NCI-H2081 (cell line): Measurements from ENCODE around the gene BRSK1.

Experiments
- DNase-seq, 2 experiments: peaks; one replicate each; lab custom pipeline; 2025; lab: John Stamatoyannopoulos, UW

The BRSK1 gene

GRCh38 chr19:55283548-55284377, at the start of gene BRSK1:
Gene BRSK1, plus strand, starts transcription at chr19:55283997. Its CDS starts 446 bp downstream, at chr19:55284443.
- peak; percentile 76 to 82 for DNase-seq

DNA sequence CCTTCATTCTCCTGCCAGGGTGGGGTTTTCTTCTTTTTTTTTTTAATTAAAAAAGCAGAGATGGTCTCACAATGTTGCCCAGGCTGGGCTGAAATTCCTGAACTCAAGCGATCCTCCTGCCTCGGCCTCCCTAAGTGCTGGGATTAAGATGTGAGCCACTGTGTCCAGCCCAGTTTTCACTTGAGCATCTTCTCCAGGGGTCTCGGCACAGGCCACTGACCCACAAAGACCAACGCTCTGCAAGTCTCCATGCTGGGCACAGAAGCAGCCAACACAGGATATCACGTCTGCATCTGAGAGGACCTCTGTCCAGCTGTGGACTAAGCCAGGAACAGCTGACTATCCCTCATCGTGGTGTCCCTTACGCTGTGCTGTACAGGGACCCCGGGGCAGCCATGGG, 45.8 kb upstream of the BRSK1 start:
- no peak for DNase-seq

DNA sequence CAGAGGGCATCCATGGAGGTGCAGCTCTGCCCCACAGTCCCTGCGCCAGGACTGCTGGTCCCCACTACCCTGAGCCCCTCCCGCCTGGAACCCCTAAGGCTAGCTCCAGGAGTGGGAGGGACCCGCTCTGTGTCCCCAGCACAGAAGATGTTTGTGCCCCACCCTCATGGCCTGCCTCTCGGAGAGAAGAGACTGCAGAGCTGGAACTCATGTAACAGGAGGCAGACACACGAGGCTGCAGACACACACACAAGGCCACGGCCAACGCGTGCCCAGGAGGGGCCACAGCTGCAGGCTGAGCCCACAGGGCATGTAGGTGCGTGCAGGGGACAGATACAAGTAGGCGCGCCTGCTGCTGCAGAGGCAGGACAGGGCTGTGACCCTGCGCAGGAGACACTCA, 44.8 kb upstream of the BRSK1 start:
- DNase-seq = no peak

- DNase-seq = no peak
These were observed 43.1 kb upstream of the BRSK1 start for GRCh38 chr19:55240713-55241020.

DNA sequence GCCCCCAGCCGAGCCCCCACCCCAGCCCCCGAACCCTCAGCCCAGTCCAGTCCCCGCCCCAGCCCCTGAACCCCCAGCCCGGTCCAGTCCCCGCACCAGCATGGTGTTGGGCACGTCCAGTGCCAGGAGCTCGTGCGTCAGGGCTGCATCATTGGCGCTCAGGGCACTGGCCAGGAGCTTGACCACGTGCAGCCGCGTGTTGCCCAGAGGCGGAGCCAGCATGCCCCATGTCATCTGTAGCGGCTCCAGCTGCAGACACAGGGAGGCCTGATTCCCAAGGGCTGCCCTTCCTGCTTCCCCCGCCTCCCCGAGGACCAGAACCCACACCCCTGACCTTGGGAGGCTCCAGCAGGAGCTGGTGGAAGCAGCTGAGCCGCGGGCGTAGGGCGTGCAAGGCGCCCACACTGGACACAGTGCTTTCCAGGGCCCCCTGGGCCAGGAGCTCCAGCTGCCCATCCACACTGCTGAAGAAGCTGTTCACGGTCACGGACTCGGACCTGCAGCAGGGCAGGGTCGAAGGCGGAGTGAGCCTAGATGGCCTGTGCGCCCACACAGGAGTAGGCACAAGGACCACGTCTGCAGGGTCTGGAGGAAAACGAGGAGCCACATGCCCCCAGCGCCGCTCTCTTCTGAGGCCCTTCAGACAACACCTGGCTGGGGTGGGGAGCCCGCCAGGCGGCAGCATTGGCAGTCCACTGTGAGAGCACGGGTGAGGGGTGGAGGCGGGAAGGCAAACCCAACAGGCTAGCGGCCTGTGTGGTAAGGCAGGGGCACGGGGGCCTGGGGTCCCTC, 42.5 kb upstream of the BRSK1 start:
- DNase-seq = no peak

GRCh38 chr19:55241935-55242464, 41.8 kb upstream of the BRSK1 start:
- DNase-seq = no peak

- no peak for DNase-seq
These were observed 41.3 kb upstream of the BRSK1 start for GRCh38 chr19:55242517-55242916.

- no peak for DNase-seq
These were observed 39.7 kb upstream of the BRSK1 start for GRCh38 chr19:55244004-55244680.

DNA sequence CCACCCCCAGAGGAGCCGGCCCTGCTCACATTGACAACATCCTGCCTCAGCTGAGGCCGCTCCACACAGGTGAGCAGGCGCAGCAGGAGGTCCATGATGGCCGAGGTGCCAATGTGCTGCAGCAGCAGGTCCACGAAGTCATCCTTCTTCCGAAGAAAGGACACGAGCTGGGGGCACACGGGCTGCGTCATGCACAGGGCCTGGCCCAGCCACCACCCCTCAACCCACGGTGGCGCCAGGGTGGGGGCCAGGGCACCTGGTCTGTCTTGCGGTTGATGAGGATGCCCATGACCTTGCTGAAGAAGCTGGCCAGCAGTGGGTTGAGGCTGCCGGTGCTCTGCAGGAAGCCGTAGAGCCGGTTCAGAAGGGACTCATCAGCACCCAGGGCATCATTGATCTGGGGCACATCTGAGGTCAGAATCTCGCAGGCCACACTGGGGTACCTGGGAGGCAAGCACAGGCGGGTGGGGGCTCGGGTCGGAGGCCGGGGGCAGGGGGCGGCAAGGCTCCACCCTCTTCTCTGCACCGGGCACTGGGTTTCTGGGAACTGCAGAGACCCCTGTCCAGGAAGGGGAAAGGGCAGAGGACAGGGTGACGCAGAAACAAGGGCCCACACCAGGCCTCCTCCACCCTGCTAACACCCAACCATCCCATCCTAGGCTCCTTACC, 38.4 kb upstream of the BRSK1 start:
- DNase-seq = no peak

DNA sequence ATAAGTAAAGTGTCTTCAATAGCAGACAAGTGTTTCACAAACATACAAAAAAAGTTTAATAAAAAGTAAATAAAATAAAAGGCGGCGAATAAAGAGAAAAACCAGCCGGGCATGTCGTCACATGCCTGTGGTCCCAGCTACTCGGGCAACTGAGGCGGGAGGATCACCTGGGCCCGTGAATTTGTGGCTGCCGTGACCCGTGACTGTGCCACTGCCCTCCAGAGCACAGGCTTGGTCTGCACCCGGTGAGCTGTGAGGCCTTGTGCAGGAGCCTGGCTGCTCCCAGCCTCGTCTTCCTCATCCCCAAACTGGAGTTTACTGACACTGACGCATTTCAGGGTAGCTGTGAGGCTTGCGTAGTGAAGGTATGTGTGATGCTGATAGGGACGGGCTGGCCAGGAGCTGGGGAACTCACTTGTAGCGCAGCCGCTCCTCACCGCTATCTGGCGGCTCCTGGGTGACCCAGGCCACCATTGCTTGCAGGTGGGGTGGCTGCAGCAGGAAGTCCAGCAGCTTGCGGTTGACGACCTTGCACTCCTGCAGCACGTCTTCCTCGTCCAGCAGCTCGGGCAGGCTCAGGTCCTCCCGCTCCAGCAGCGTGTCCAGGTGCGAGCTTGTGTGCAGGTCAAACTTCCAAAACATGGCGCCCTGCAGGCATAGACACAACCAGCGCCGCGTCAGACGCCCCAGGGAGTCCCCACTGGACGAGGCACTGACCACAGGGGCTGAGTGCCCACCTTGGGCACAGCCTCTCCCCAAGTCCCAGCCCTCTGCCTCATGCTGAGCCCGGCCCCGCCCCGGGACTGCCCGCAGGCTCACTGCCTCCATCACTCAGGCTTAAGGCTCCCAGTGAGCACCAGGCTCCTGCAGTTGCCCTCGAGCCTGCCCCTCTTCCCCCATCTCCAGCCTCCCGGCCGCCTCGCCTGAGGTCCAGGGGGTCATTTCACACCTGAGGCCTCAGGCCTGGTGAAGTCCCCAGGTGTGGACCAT, 37.0 kb upstream of the BRSK1 start:
- DNase-seq = no peak

DNA sequence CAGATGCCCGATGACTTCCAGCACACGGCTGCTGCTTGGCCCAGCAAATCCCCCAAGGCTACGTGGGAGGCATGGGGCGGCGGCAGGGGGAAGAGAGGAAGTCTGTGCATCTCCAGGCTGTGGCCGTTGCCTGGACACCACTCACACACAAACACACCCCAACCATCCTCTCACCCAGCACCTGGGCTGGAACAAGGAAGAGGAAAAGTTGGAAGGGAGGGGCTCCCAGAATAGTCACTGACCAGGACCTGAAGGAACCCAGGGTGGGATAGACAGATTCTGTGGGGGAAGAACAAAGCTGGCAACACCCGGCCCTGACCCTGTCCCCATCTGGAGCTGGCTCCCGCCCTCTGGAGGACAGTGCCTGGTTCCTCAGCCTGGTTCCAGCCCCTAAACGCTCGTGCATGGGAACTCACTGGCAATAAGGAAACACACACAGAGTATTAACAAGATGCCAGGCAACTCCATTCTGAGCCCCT, 36.1 kb upstream of the BRSK1 start:
- no peak for DNase-seq

- DNase-seq = no peak
These were observed 35.6 kb upstream of the BRSK1 start for GRCh38 chr19:55248166-55248675.

- no peak for DNase-seq
These were observed 35.1 kb upstream of the BRSK1 start for GRCh38 chr19:55248704-55249103.

DNA sequence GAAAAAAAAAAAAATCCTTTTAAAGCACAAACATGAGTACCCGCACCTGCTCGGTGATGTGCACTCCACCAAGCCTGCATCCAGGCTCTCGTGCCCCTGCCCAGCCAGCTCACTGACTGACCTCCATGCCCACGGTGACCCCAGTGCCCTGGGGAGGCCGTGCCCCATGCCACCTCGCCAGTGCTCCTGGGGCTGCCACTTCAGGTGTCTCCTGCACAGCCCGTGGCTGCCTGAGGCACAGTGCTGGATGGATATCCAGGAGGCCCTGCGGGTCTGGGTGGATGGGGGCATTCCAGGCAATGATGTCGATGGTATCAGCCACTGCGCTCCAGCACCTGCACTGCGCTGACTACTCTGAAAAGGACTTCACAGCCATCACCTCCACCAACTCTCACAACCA, 34.0 kb upstream of the BRSK1 start:
- DNase-seq = no peak

DNA sequence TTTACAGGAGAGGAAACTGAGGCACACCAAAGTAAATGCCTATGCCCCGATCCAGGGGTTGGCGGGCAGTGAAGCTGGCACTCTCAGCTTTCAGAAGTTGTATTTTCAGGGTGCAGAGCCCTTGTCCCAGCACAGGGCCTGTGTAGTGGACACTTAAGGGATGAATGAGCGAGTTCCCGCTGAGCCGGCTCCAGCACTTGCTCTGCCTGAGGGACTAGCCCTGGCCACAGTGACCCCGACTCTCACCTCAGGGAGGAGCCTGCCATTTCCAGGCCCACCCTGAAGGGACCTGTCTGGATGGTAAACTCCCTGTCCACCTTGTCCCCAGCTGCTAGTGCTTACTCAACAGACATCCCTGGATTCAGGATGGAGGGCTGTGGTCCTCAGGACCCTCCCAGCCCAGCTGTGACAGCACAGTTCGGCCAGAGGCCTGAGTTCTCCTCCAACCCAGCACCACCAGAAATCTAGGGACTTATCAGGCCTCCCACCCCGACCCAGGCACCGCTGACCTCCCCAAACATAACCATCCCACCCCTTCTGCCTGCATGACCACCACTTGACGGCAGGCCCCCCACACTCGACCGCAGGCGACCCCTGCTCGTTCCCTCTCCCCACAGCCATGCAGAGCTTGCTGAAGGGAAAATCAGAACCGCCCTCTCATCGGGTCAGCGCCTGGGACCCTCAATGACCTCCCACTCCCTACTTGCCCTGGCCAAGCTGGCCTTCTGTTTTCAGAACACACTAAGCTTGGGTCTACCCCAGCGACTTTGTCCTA, 33.3 kb upstream of the BRSK1 start:
- no peak for DNase-seq

- no peak for DNase-seq
These were observed 32.3 kb upstream of the BRSK1 start for GRCh38 chr19:55251341-55252081.

DNA sequence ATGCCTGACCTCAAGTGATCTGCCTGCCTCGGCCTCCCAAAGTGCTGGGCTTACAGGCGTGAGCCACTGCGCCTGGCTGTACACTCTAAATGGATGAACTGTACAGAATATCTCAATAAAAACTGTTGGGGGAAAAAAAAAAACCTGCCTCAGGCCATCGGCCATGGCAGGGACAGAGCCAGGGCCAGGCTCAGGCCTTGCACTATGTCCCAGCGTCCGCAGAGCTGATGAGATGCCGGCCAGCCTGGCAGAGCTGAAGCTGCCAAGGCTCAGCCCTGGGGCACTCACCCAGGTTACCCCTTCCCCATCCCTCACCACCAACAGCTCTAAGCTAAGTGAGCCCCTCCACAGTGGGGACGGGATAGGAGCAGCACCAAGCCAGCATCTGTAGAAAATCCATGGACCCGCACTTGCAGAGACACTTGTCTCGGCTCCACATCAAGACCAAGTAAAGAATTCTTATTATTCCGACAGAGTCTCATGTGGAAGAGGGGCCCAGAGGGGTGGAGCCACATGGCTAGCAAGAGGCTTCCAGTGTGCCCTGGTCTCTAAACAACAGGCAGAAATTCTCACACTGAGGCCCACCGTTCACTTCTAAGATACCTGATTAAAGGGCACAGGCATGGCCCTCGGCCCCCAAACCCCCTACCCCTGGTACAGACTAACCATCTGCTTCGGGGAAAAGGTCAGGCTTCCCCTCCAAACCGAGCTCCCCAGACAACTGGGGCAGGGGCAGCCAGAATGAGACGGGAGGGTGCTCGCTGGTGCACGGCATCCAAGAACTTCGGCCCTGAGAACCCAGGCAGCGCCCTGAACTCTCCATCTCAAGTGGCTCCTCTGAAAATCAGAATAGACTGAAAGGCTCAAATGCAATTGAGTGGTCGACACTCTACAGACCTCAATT, 30.8 kb upstream of the BRSK1 start:
- DNase-seq = no peak
